Nephron progenitor cell (in vitro differentiated cells): ENCODE results near the gene GORASP1.
A peak's percentile ranks its signal among the peaks of the same experiment; 100 is the strongest.
"Not testable (repeated sequence)": the region's sequence is repeated elsewhere in the genome, so short reads cannot be mapped to it uniquely, and the experiment has no call there.

Source experiments
- DNase-seq: peaks from one replicate; pipeline ENCODE4 v3.0.0; 2021
- H3K27ac Mint-ChIP-seq: 2 replicates; pipeline ENCODE4 v1.8.0; 2021; ENCODE audit warnings: mild to moderate bottlenecking, moderate library complexity, mixed read lengths
- H3K27me3 Mint-ChIP-seq: 2 replicates; pipeline ENCODE4 v1.8.0; 2021; ENCODE audit warnings: mild to moderate bottlenecking, low read depth, mixed read lengths; ENCODE audit not compliant: poor library complexity
- H3K36me3 Mint-ChIP-seq: 2 replicates; pipeline ENCODE4 v1.8.0; 2021; ENCODE audit warnings: low read depth, mixed read lengths
- H3K4me1 Mint-ChIP-seq: 2 replicates; pipeline ENCODE4 v1.8.0; 2021; ENCODE audit warnings: mixed read lengths
- H3K4me3 Mint-ChIP-seq: 2 replicates; pipeline ENCODE4 v1.8.0; 2021; ENCODE audit warnings: mild to moderate bottlenecking, moderate library complexity, mixed read lengths
- H3K9me3 Mint-ChIP-seq: 2 replicates; pipeline ENCODE4 v1.8.0; 2021; ENCODE audit warnings: mild to moderate bottlenecking, moderate library complexity, mixed read lengths
- CTCF ChIP-seq: fragments of 200-600 bp; sonication (generic); IDR thresholded peaks from 2 replicates; pipeline ENCODE4 v1.5.0; 2021; ENCODE audit warnings: antibody characterized with exemption

The GORASP1 gene

GRCh38 chr3:39068556-39068955 lies 38.9 kb downstream of the GORASP1 start:
- peaks cover 13% of the 10 kb centered on the region for H3K4me1 Mint-ChIP-seq
- H3K27ac Mint-ChIP-seq: no peak overlapping the region
- peaks cover 76% of the 10 kb centered on the region for H3K36me3 Mint-ChIP-seq
- no peak for TF ChIP-seq CTCF
- H3K27me3 Mint-ChIP-seq: no peaks in the 10 kb centered on the region
- H3K9me3 Mint-ChIP-seq: no peaks in the 10 kb centered on the region
- no peak for DNase-seq
- H3K4me3 Mint-ChIP-seq: no peak overlapping the region

GRCh38 chr3:39067286-39067685 lies 40.1 kb downstream of the GORASP1 start:
- Mint-ChIP-seq H3K4me3 (no peak overlapping the region), H3K36me3 (peaks cover 74% of the 10 kb centered on the region), H3K9me3 (no peaks in the 10 kb centered on the region), H3K4me1 (peaks cover 13% of the 10 kb centered on the region), H3K27me3 (no peaks in the 10 kb centered on the region), H3K27ac (peak overlapping the region; percentile 42)
- no peak for TF ChIP-seq CTCF
- no peak for DNase-seq

GRCh38 chr3:39065197-39065596 lies 42.2 kb downstream of the GORASP1 start:
- TF ChIP-seq CTCF: peak; percentile 34
- Mint-ChIP-seq H3K36me3 (peaks cover 72% of the 10 kb centered on the region), H3K27ac (no peak overlapping the region), H3K4me1 (peaks cover 15% of the 10 kb centered on the region), H3K27me3 (peaks cover 2% of the 10 kb centered on the region), H3K9me3 (peaks cover 17% of the 10 kb centered on the region), H3K4me3 (no peak overlapping the region)
- DNase-seq: peak; percentile 15

GRCh38 chr3:39064646-39065045 lies 42.8 kb downstream of the GORASP1 start:
- H3K27ac Mint-ChIP-seq: no peak overlapping the region
- no peak for DNase-seq
- no peak overlapping the region for H3K4me3 Mint-ChIP-seq
- H3K9me3 Mint-ChIP-seq: peaks cover 21% of the 10 kb centered on the region
- H3K27me3 Mint-ChIP-seq: peaks cover 2% of the 10 kb centered on the region
- TF ChIP-seq CTCF: no peak
- peaks cover 73% of the 10 kb centered on the region for H3K36me3 Mint-ChIP-seq
- H3K4me1 Mint-ChIP-seq: peaks cover 19% of the 10 kb centered on the region

GRCh38 chr3:39063143-39063542 lies 44.3 kb downstream of the GORASP1 start:
- no peak for DNase-seq
- Mint-ChIP-seq H3K36me3 (peaks cover 81% of the 10 kb centered on the region), H3K4me1 (peaks cover 34% of the 10 kb centered on the region), H3K9me3 (peaks cover 27% of the 10 kb centered on the region), H3K4me3 (no peak overlapping the region), H3K27ac (no peak overlapping the region), H3K27me3 (peaks cover 2% of the 10 kb centered on the region)
- no peak for TF ChIP-seq CTCF

- H3K27ac Mint-ChIP-seq: no peak overlapping the region
Observed at GRCh38 chr3:39062180-39062579, 45.2 kb downstream of the GORASP1 start.

GRCh38 chr3:39061228-39061627 lies 46.2 kb downstream of the GORASP1 start:
- not testable (repeated sequence) for DNase-seq, H3K27me3 Mint-ChIP-seq, H3K4me3 Mint-ChIP-seq, H3K27ac Mint-ChIP-seq
- peaks cover 76% of the 10 kb centered on the region for H3K36me3 Mint-ChIP-seq
- peaks cover 27% of the 10 kb centered on the region for H3K9me3 Mint-ChIP-seq
- H3K4me1 Mint-ChIP-seq: peaks cover 48% of the 10 kb centered on the region

More at GRCh38 chr3:39062180-39062579, 45.2 kb downstream of the GORASP1 start:
- H3K9me3 Mint-ChIP-seq: peaks cover 27% of the 10 kb centered on the region
- peaks cover 2% of the 10 kb centered on the region for H3K27me3 Mint-ChIP-seq
- H3K36me3 Mint-ChIP-seq: peaks cover 79% of the 10 kb centered on the region
- no peak overlapping the region for H3K4me3 Mint-ChIP-seq
- H3K4me1 Mint-ChIP-seq: peaks cover 38% of the 10 kb centered on the region
- no peak for DNase-seq
- no peak for TF ChIP-seq CTCF
